ENCODE results near the gene NTNG1. TPM values are rescaled to one million over a fixed set of nuclear protein-coding genes. Genes with fewer than 3 reads are reported as not detected.

NTNG1 gene
- total and polyA plus RNA-seq, 2 of the 13 experiments (the other 11 are each of a cell fraction or from before 2014, with no cell fraction given): not detected

DNA sequence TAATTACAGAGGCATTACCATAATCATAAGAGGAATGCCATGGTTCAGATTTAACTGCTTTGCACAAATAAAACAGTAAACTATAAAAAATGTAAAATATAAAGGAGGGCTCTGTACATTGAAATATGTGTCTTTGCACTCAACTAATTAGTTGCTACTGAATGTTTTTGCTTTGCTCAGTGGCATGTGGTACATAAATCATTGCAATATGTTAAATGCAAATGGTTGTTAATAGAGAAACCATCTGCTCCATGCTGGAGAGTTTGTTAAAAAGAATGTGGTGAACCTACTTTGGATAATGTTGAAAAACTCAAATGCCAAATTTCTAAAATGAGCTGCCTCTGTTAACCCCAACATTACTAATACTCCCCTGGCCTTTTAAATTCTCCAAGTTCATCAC lies 201.5 kb downstream of the NTNG1 start (continued):
- TF ChIP-seq ZNF34 (CRISPR knock-in tag; IDR thresholded peaks at IDR 0.05; ENCODE audit: borderline replicate concordance): no peak
- no peak for TF ChIP-seq JDP2 (CRISPR knock-in tag; IDR thresholded peaks at IDR 0.05; ENCODE audit: borderline replicate concordance)
- no peak for TF ChIP-seq BRF2 (CRISPR knock-in tag; IDR thresholded peaks at IDR 0.05)
- no peak for TF ChIP-seq RFXANK (CRISPR knock-in tag; IDR thresholded peaks at IDR 0.05)
- TF ChIP-seq MYC (CRISPR knock-in tag; IDR thresholded peaks at IDR 0.05; ENCODE audit: borderline replicate concordance): no peak
- no peak for TF ChIP-seq CREBL2 (CRISPR knock-in tag; IDR thresholded peaks at IDR 0.05; ENCODE audit: borderline replicate concordance)
- TF ChIP-seq ZKSCAN5 (CRISPR knock-in tag; IDR thresholded peaks at IDR 0.05): no peak
- TF ChIP-seq, protein P1, sequence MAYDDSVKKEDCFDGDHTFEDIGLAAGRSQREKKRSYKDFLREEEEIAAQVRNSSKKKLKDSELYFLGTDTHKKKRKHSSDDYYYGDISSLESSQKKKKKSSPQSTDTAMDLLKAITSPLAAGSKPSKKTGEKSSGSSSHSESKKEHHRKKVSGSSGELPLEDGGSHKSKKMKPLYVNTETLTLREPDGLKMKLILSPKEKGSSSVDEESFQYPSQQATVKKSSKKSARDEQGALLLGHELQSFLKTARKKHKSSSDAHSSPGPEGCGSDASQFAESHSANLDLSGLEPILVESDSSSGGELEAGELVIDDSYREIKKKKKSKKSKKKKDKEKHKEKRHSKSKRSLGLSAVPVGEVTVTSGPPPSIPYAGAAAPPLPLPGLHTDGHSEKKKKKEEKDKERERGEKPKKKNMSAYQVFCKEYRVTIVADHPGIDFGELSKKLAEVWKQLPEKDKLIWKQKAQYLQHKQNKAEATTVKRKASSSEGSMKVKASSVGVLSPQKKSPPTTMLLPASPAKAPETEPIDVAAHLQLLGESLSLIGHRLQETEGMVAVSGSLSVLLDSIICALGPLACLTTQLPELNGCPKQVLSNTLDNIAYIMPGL (CRISPR knock-in tag; IDR thresholded peaks at IDR 0.05; ENCODE audit: borderline replicate concordance in 1 of 2, low read depth in 1 of 2): no peak

GRCh38 chr1:107342768-107343167 lies 201.9 kb downstream of the NTNG1 start:
- intact Hi-C loops (cut with micrococcal nuclease; ENCODE audit: unreplicated experiment): no loop called here
- POLR2A ChIA-PET: no interaction called here
- H3K4me1 ChIP-seq (ENCODE audit: insufficient read depth, low read length): no peaks in the 10 kb centered on the region
- 9% methylated on average over 2 of the region's 2 CpGs for WGBS (ENCODE audit: low lambda C conversion rate)
- no peaks in the 10 kb centered on the region for H3K27me3 ChIP-seq (ENCODE audit: control insufficient read depth in 1 of 2, insufficient read depth in 2 of 2, low read length in 2 of 2)
- H3K4me3 ChIP-seq (replicated peaks in 1 of 3; ENCODE audit: insufficient read depth in 1 of 3, low read depth in 2 of 3, low read length in 3 of 3): no peak overlapping the region
- H4K20me1 ChIP-seq (ENCODE audit: insufficient read depth, low read length): no peaks in the 10 kb centered on the region
- H3K9ac ChIP-seq (ENCODE audit: insufficient read depth, low read depth, low read length): no peak overlapping the region
- no peaks in the 10 kb centered on the region for H3K36me3 ChIP-seq (replicated peaks in 1 of 2; ENCODE audit: control insufficient read depth in 1 of 2, insufficient read depth in 2 of 2, low read length in 2 of 2)
- in situ Hi-C loops (cut with HindIII; ENCODE audit: extremely low pct_ligation_motif_present, low pct_unique_long_range_greater_than_20kb): no loop called here
- H3K9me3 ChIP-seq (ENCODE audit: low read length): no peaks in the 10 kb centered on the region
- no TSS peak for BruUV-seq (replicated peaks)
- H3K79me2 ChIP-seq (ENCODE audit: insufficient read depth, low read length): no peaks in the 10 kb centered on the region
- H3K4me2 ChIP-seq (ENCODE audit: low read depth, low read length): no peak overlapping the region
- no peak for ATAC-seq
- CTCF ChIA-PET (ENCODE audit: low intra/inter-chr PET ratio, low total read pairs): no interaction called here
- no peak overlapping the region for H3K27ac ChIP-seq (ENCODE audit: extremely low read length, insufficient read depth, low read length)
- no peak for FAIRE-seq
- TF ChIP-seq ZC3H4 (CRISPR knock-in tag; IDR thresholded peaks at IDR 0.05; ENCODE audit: borderline replicate concordance): no peak
- TF ChIP-seq ZNF30 (CRISPR knock-in tag; IDR thresholded peaks at IDR 0.05): no peak
- no peak for TF ChIP-seq JARID2 (CRISPR knock-in tag; IDR thresholded peaks at IDR 0.05; ENCODE audit: insufficient replicate concordance)
- no peak for TF ChIP-seq DDIT3 (CRISPR knock-in tag; IDR thresholded peaks at IDR 0.05)
- no peak for TF ChIP-seq HOXA3 (CRISPR knock-in tag; IDR thresholded peaks at IDR 0.05)
- no peak for TF ChIP-seq ZNF746 (CRISPR knock-in tag; IDR thresholded peaks at IDR 0.05)
- TF ChIP-seq ZBTB33 (CRISPR knock-in tag; IDR thresholded peaks at IDR 0.05): no peak
- DNase-seq (ENCODE audit: low spot score): no peak
- H2AFZ ChIP-seq (ENCODE audit: low read length): no peak overlapping the region
